Testis (tissue), 3 donors: Measurements from ENCODE around the gene LRMDA. TPM values are rescaled to one million over a fixed set of nuclear protein-coding genes. Genes with fewer than 3 reads are reported as not detected.

ENCODE experiments used
- DNase-seq: peaks from one replicate; pipeline ENCODE4 v3.0.0-alpha.2; 2019
- H3K27ac ChIP-seq, 2 donors: fragments of 200-600 bp; sonication (generic); one replicate each; pipeline ENCODE4 v1.5.1; 2019
- H3K27me3 ChIP-seq: fragments of 200-600 bp; sonication (generic); one replicate; pipeline ENCODE4 v1.5.1; 2019
- H3K36me3 ChIP-seq: fragments of 200-600 bp; sonication (generic); one replicate; pipeline ENCODE4 v1.5.1; 2017; ENCODE audit warnings: low read depth; ENCODE audit errors: missing control alignments
- H3K4me1 ChIP-seq: fragments of 200-600 bp; sonication (generic); one replicate; pipeline ENCODE4 v1.5.1; 2019
- H3K4me3 ChIP-seq, 2 donors: fragments of 200-600 bp; sonication (generic); one replicate each; pipeline ENCODE4 v1.5.1; 2017 to 2019
- H3K9me3 ChIP-seq: fragments of 200-600 bp; sonication (generic); one replicate; pipeline ENCODE4 v1.5.1; 2017
- CTCF ChIP-seq, 3 experiments: fragments of 450-650 bp in 2 of 3; fragments of 200-600 bp in 1 of 3; sonication (generic) in 1 of 3; IDR thresholded peaks; one replicate each; pipeline ENCODE4 v1.5.1; 2016 to 2019; ENCODE audit warnings: antibody characterized with exemption in 3 of 3, mild to moderate bottlenecking in 2 of 3, moderate library complexity in 1 of 3
- POLR2A ChIP-seq: fragments of 450-650 bp; IDR thresholded peaks from one replicate; pipeline ENCODE4 v1.6.1; 2017; ENCODE audit warnings: antibody characterized with exemption, mild to moderate bottlenecking, moderate library complexity
- WGBS, 2 donors: methylation state at CpG; one replicate each; pipeline ENCODE4 v1.1.5; 2018; 5-methylcytosine and 5-hydroxymethylcytosine counted together
- intact Hi-C: fragments of 100-400 bp; cut with DNase I; formaldehyde crosslinking; loops from one replicate; pipeline ENCODE4 v1.15.1; 2023; ENCODE audit warnings: low total_unique reads
- polyA plus RNA-seq: library from polyadenylated mRNA; stranded (reverse); fragments of 350-450 nt; fragmentation: Illumina TruSeq; extraction: RNeasy Lipid Tissue Mini Kit (QIAGEN cat#74804); gene quantifications from one replicate; pipeline ENCODE4 v1.2.3, GENCODE V29; 2014; ENCODE audit warnings: low read depth, low replicate concordance; ENCODE audit not compliant: insufficient read depth
- total RNA-seq, 2 donors: library from RNA; depleted of rRNA; stranded (reverse); fragments of >200 nt; gene quantifications; one replicate each; pipeline ENCODE4 v1.2.3, GENCODE V29; 2016

LRMDA gene
- total and polyA plus RNA-seq, 3 donors from 2014 or later: 7.6 to 13.8 (median 10.6) TPM

GRCh38 chr10:75899816-75900390 is 468.5 kb downstream of the LRMDA start:
- WGBS, 2 donors: 85 to 88% methylated on average over 3 of the region's 3 CpGs
- intact Hi-C loops: no loop called here
- no peak overlapping the region for H3K27ac ChIP-seq
- H3K4me1 ChIP-seq: no peaks in the 10 kb centered on the region
- H3K27me3 ChIP-seq: no peaks in the 10 kb centered on the region
- H3K36me3 ChIP-seq: no peaks in the 10 kb centered on the region
- no peaks in the 10 kb centered on the region for H3K9me3 ChIP-seq
- DNase-seq: no peak
- TF ChIP-seq CTCF (IDR thresholded peaks at IDR 0.05) (no peak), POLR2A (no peak)
- H3K4me3 ChIP-seq: no peak overlapping the region

- no peak overlapping the region for H3K4me3 ChIP-seq
- H3K27me3 ChIP-seq: no peaks in the 10 kb centered on the region
- DNase-seq: no peak
- H3K36me3 ChIP-seq: no peaks in the 10 kb centered on the region
- no peaks in the 10 kb centered on the region for H3K9me3 ChIP-seq
- no peaks in the 10 kb centered on the region for H3K4me1 ChIP-seq
- no peak overlapping the region for H3K27ac ChIP-seq
- TF ChIP-seq CTCF (IDR thresholded peaks at IDR 0.05) (no peak), POLR2A (no peak)
- intact Hi-C loops: no loop called here
- 85 to 93% methylated on average over 5 of the region's 5 CpGs for whole genome bisulfite sequencing, 2 donors
These were observed 471.4 kb downstream of the LRMDA start for GRCh38 chr10:75902816-75903215.

GRCh38 chr10:75904499-75905283 is 473.3 kb downstream of the LRMDA start:
- H3K9me3 ChIP-seq: no peaks in the 10 kb centered on the region
- no peaks in the 10 kb centered on the region for H3K36me3 ChIP-seq
- no peak overlapping the region for H3K27ac ChIP-seq
- 63 to 79% methylated on average over 15 of the region's 15 CpGs for WGBS, 2 donors
- H3K4me1 ChIP-seq: no peaks in the 10 kb centered on the region
- H3K27me3 ChIP-seq: no peaks in the 10 kb centered on the region
- no peak for DNase-seq
- intact Hi-C loops: no loop called here
- H3K4me3 ChIP-seq: no peak overlapping the region
- no peak for TF ChIP-seq CTCF (IDR thresholded peaks at IDR 0.05)
- no peak for TF ChIP-seq POLR2A

GRCh38 chr10:75905490-75905889 is 474.1 kb downstream of the LRMDA start:
- H3K36me3 ChIP-seq: no peaks in the 10 kb centered on the region
- TF ChIP-seq POLR2A (no peak), CTCF (IDR thresholded peaks at IDR 0.05) (no peak)
- no peak for DNase-seq
- H3K9me3 ChIP-seq: no peaks in the 10 kb centered on the region
- intact Hi-C loops: no loop called here
- 91 to 94% methylated on average over 4 of the region's 4 CpGs for WGBS, 2 donors
- no peaks in the 10 kb centered on the region for H3K4me1 ChIP-seq
- H3K4me3 ChIP-seq: no peak overlapping the region
- H3K27me3 ChIP-seq: no peaks in the 10 kb centered on the region
- no peak overlapping the region for H3K27ac ChIP-seq
